Ovary (tissue), 3 donors: Measurements from ENCODE around the gene CCSER2.

ENCODE experiments used
- CTCF ChIP-seq, 3 donors: fragments of 450-650 bp in 2 of 3; fragments of 200-600 bp in 1 of 3; IDR thresholded peaks; one replicate each; pipeline versions ENCODE4 v1.5.1 to v1.8.0; 2016 to 2022; ENCODE audit warnings: antibody characterized with exemption in 3 of 3, mild to moderate bottlenecking in 1 of 3
- EP300 ChIP-seq: sonication (generic); formaldehyde crosslinking; IDR thresholded peaks from one replicate; pipeline ENCODE4 v1.6.1; 2017; ENCODE audit warnings: antibody characterized with exemption
- donor health status: DM: no; HTN: no; CAD: no.

DNA sequence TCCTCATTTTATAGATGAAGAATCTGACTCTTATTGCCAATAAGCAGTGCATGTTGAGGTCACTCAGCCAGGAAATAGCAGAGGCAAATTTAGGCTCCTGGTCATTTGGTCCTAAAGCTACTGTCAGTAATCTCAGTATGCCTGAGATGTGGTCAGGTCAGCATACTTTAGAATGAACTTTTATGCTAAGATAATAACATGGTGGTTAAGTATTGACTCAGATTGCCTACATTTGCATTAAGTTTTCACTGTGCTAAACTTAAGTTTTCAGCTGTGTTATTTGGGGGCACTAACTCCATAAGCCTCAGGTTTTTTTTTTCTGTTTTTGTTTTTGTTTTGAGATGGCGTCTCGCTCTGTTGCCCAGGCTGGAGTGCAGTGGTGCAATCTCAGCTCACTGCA lies 35.9 kb upstream of the CCSER2 start:
- TF ChIP-seq CTCF (IDR thresholded peaks at IDR 0.05) (no peak), EP300 (no peak)
